WERI-Rb-1 (cell line): ENCODE measurements around the gene SSX2IP.
A peak's percentile ranks its signal among the peaks of the same experiment; 100 is the strongest.

Source experiments
- DNase-seq: peaks from one replicate; pipeline ENCODE4 v3.0.0-alpha.2; 2020
- H3K27ac ChIP-seq: fragments of 250-450 bp; sonication (Bioruptor Pico); 2 replicates; pipeline ENCODE4 v1.5.1; 2020; ENCODE audit warnings: mild to moderate bottlenecking, moderate library complexity
- H3K27me3 ChIP-seq: fragments of 250-450 bp; sonication (Bioruptor Pico); 2 replicates; pipeline ENCODE4 v1.5.1; 2021; ENCODE audit warnings: mild to moderate bottlenecking, low read depth, moderate library complexity; ENCODE audit not compliant: insufficient read depth, severe bottlenecking
- H3K36me3 ChIP-seq: fragments of 250-450 bp; sonication (Bioruptor Pico); 2 replicates; pipeline ENCODE4 v1.5.1; 2020; ENCODE audit warnings: mild to moderate bottlenecking, moderate library complexity
- H3K4me3 ChIP-seq: 2 replicates; pipeline ENCODE4 v1.5.1; 2011; ENCODE audit warnings: low read depth, mild to moderate bottlenecking, control low read depth, low read length
- H3K9me3 ChIP-seq: fragments of 250-450 bp; sonication (Bioruptor Pico); 2 replicates; pipeline ENCODE4 v1.5.1; 2021; ENCODE audit warnings: mild to moderate bottlenecking, moderate library complexity; ENCODE audit not compliant: severe bottlenecking
- CTCF ChIP-seq: IDR thresholded peaks from 2 replicates; pipeline ENCODE4 v1.5.1; 2011; ENCODE audit warnings: low read depth, mild to moderate bottlenecking, control low read depth, inconsistent platforms, low read length

SSX2IP gene

GRCh38 chr1:84690397-84691121 lies at the start of gene SSX2IP:
Gene SSX2IP, minus strand, starts transcription at chr1:84690461. Its CDS starts 19,242 bp downstream, at chr1:84671219.
- Histone ChIP-seq H3K4me3 (peak within 1 kb of the TSS; percentile 88), H3K27me3 (no peaks in the 10 kb centered on the region), H3K36me3 (no peaks in the 10 kb centered on the region), H3K27ac (peak within 1 kb of the TSS; percentile 95), H3K9me3 (peaks cover 7% of the 10 kb centered on the region)
- peak; percentile 99 for DNase-seq
- no peak for TF ChIP-seq CTCF

GRCh38 chr1:84738237-84738636 lies 48.0 kb upstream of the SSX2IP start:
- H3K27ac ChIP-seq = no peak overlapping the region
- no peaks in the 10 kb centered on the region for H3K27me3 ChIP-seq
- no peak for DNase-seq
- no peaks in the 10 kb centered on the region for H3K36me3 ChIP-seq
- no peak for TF ChIP-seq CTCF
- no peaks in the 10 kb centered on the region for H3K9me3 ChIP-seq
- H3K4me3 ChIP-seq = no peak overlapping the region

- H3K27me3 ChIP-seq = no peaks in the 10 kb centered on the region
Measured at GRCh38 chr1:84737590-84737989, 47.3 kb upstream of the SSX2IP start.

GRCh38 chr1:84736944-84737343 lies 46.7 kb upstream of the SSX2IP start:
- Histone ChIP-seq H3K36me3 (no peaks in the 10 kb centered on the region), H3K9me3 (no peaks in the 10 kb centered on the region), H3K27me3 (no peaks in the 10 kb centered on the region), H3K4me3 (no peak overlapping the region), H3K27ac (no peak overlapping the region)
- no peak for DNase-seq
- TF ChIP-seq CTCF = no peak

More at GRCh38 chr1:84737590-84737989, 47.3 kb upstream of the SSX2IP start:
- no peak overlapping the region for H3K4me3 ChIP-seq
- no peak for DNase-seq
- H3K27ac ChIP-seq = no peak overlapping the region
- H3K9me3 ChIP-seq = no peaks in the 10 kb centered on the region
- H3K36me3 ChIP-seq = no peaks in the 10 kb centered on the region
- TF ChIP-seq CTCF = no peak

GRCh38 chr1:84736445-84736844 lies 46.2 kb upstream of the SSX2IP start:
- no peaks in the 10 kb centered on the region for H3K36me3 ChIP-seq
- H3K9me3 ChIP-seq = no peaks in the 10 kb centered on the region
- TF ChIP-seq CTCF = no peak
- no peaks in the 10 kb centered on the region for H3K27me3 ChIP-seq
- H3K27ac ChIP-seq = no peak overlapping the region
- no peak for DNase-seq
- H3K4me3 ChIP-seq = no peak overlapping the region

- Histone ChIP-seq H3K27me3 (no peaks in the 10 kb centered on the region), H3K4me3 (no peak overlapping the region), H3K36me3 (no peaks in the 10 kb centered on the region), H3K9me3 (no peaks in the 10 kb centered on the region), H3K27ac (no peak overlapping the region)
- no peak for TF ChIP-seq CTCF
- no peak for DNase-seq
Measured at GRCh38 chr1:84735483-84735882, 45.2 kb upstream of the SSX2IP start.
